Astrocyte of the spinal cord (primary cell): ENCODE data around the gene SHOC1.
A peak's percentile ranks its signal among the peaks of the same experiment; 100 is the strongest.

Source experiments
- DNase-seq: peaks from one replicate; pipeline ENCODE4 v3.0.0; 2011; ENCODE audit warnings: low read depth, low spot score
- H3K4me3 ChIP-seq: 2 replicates; pipeline ENCODE4 v1.5.1; 2011; ENCODE audit warnings: low read depth, mild to moderate bottlenecking, low read length, moderate library complexity
- CTCF ChIP-seq: IDR thresholded peaks from 2 replicates; pipeline ENCODE4 v1.5.1; 2012; ENCODE audit warnings: low read depth, mild to moderate bottlenecking, low read length, inconsistent platforms
- in situ Hi-C: cut with HindIII; loops from 2 replicates; pipeline ENCODE4 v1.10.0; 2017; ENCODE audit warnings: low sequenced_read_pairs

SHOC1 gene

GRCh38 chr9:111762556-111762955, 32.2 kb downstream of the SHOC1 start:
- H3K4me3 ChIP-seq = no peak overlapping the region
- no peak for DNase-seq
- no peak for TF ChIP-seq CTCF
- in situ Hi-C loops = no loop called here

- in situ Hi-C loops = no loop called here
- peak; percentile 90 for DNase-seq
- H3K4me3 ChIP-seq = no peak overlapping the region
- TF ChIP-seq CTCF = peak; percentile 57
Observed at GRCh38 chr9:111759762-111760639, 34.7 kb downstream of the SHOC1 start.

- no peak overlapping the region for H3K4me3 ChIP-seq
- in situ Hi-C loops = no loop called here
- TF ChIP-seq CTCF = no peak
- no peak for DNase-seq
Observed at GRCh38 chr9:111754800-111755199, 39.9 kb downstream of the SHOC1 start.

- in situ Hi-C loops = no loop called here
- peak; percentile 37 for DNase-seq
- no peak for TF ChIP-seq CTCF
- H3K4me3 ChIP-seq = no peak overlapping the region
Observed at GRCh38 chr9:111752455-111752854, 42.3 kb downstream of the SHOC1 start.
